HG03064 (cell line): ENCODE data around the gene LSAMP.

Experiments used
- ATAC-seq: cut with Tn5 transposase; IDR thresholded peaks from one replicate; pipeline ENCODE4 v1.9.1; 2021; ENCODE audit warnings: low read depth; ENCODE audit not compliant: unreplicated experiment

The LSAMP gene

GRCh38 chr3:116069024-116069423, 376.3 kb downstream of the LSAMP start:
- no peak for ATAC-seq

GRCh38 chr3:116067326-116067725, 378.0 kb downstream of the LSAMP start:
- ATAC-seq = no peak

GRCh38 chr3:116065501-116065900, 379.8 kb downstream of the LSAMP start:
- ATAC-seq = no peak

GRCh38 chr3:116064646-116065045, 380.6 kb downstream of the LSAMP start:
- no peak for ATAC-seq

- no peak for ATAC-seq
Observed at GRCh38 chr3:116059421-116060096, 385.7 kb downstream of the LSAMP start.

- no peak for ATAC-seq
Observed at GRCh38 chr3:116058844-116059243, 386.4 kb downstream of the LSAMP start.

GRCh38 chr3:116057400-116058006, 387.8 kb downstream of the LSAMP start:
- no peak for ATAC-seq

GRCh38 chr3:116056280-116056679, 389.0 kb downstream of the LSAMP start:
- peak; percentile 77 for ATAC-seq

GRCh38 chr3:116053017-116053416, 392.3 kb downstream of the LSAMP start:
- no peak for ATAC-seq

GRCh38 chr3:116052602-116053001, 392.7 kb downstream of the LSAMP start:
- no peak for ATAC-seq

- no peak for ATAC-seq
Observed at GRCh38 chr3:116051586-116051985, 393.7 kb downstream of the LSAMP start.

- ATAC-seq = no peak
Observed at GRCh38 chr3:116051040-116051439, 394.2 kb downstream of the LSAMP start.

- no peak for ATAC-seq
Observed at GRCh38 chr3:116050311-116050915, 394.9 kb downstream of the LSAMP start.

- ATAC-seq = no peak
Observed at GRCh38 chr3:116048991-116049390, 396.3 kb downstream of the LSAMP start.

GRCh38 chr3:116046350-116046749, 398.9 kb downstream of the LSAMP start:
- no peak for ATAC-seq

- no peak for ATAC-seq
Observed at GRCh38 chr3:116045314-116045713, 400.0 kb downstream of the LSAMP start.

- ATAC-seq = no peak
Observed at GRCh38 chr3:116040152-116040551, 405.1 kb downstream of the LSAMP start.

GRCh38 chr3:116039651-116039985, 405.7 kb downstream of the LSAMP start:
- no peak for ATAC-seq

- ATAC-seq = no peak
Observed at GRCh38 chr3:116038968-116039650, 406.2 kb downstream of the LSAMP start.

- peak; percentile 98 for ATAC-seq
Observed at GRCh38 chr3:116037954-116038911, 407.1 kb downstream of the LSAMP start.
